Epithelial cell of proximal tubule (primary cell): Measurements from ENCODE around the gene PDE6A. TPM values are rescaled to one million over a fixed set of nuclear protein-coding genes. Genes with fewer than 3 reads are reported as not detected.
A peak's percentile ranks its signal among the peaks of the same experiment; 100 is the strongest.

ENCODE experiments used
- DNase-seq: peaks from one replicate; pipeline ENCODE4 v3.0.0-alpha.2; 2011; ENCODE audit warnings: low read depth
- H3K4me3 ChIP-seq: 2 replicates; pipeline ENCODE4 v1.5.1; 2011; ENCODE audit warnings: low read depth, mild to moderate bottlenecking, low read length
- CTCF ChIP-seq: conservative IDR thresholded peaks from 2 replicates; pipeline ENCODE4 v1.5.1; 2012; ENCODE audit warnings: low read depth, mild to moderate bottlenecking, low read length
- total RNA-seq: library from RNA; depleted of rRNA; stranded (reverse); fragments of >200 nt; gene quantifications from 2 replicates; pipeline ENCODE4 v1.2.3, GENCODE V29; 2015

The PDE6A gene
- total RNA-seq, 1 donor from 2014 or later, result not detected

GRCh38 chr5:149903404-149903803 lies 41.2 kb downstream of the PDE6A start:
- TF ChIP-seq CTCF, result no peak
- H3K4me3 ChIP-seq, result no peak overlapping the region
- no peak for DNase-seq

GRCh38 chr5:149902177-149902576 lies 42.4 kb downstream of the PDE6A start:
- H3K4me3 ChIP-seq, result no peak overlapping the region
- no peak for DNase-seq
- TF ChIP-seq CTCF, result peak; percentile 36

GRCh38 chr5:149901511-149901910 lies 43.1 kb downstream of the PDE6A start:
- TF ChIP-seq CTCF, result no peak
- no peak overlapping the region for H3K4me3 ChIP-seq
- no peak for DNase-seq

- no peak for TF ChIP-seq CTCF
- DNase-seq, result no peak
- no peak overlapping the region for H3K4me3 ChIP-seq
Measured at GRCh38 chr5:149900390-149900789, 44.2 kb downstream of the PDE6A start.

- no peak overlapping the region for H3K4me3 ChIP-seq
- TF ChIP-seq CTCF, result no peak
- no peak for DNase-seq
Measured at GRCh38 chr5:149898811-149899210, 45.8 kb downstream of the PDE6A start.

- peak overlapping the region; percentile 2 for H3K4me3 ChIP-seq
- TF ChIP-seq CTCF, result no peak
- peak; percentile 56 for DNase-seq
Measured at GRCh38 chr5:149895416-149896345, 48.9 kb downstream of the PDE6A start.

- DNase-seq, result no peak
- TF ChIP-seq CTCF, result no peak
- H3K4me3 ChIP-seq, result no peak overlapping the region
Measured at GRCh38 chr5:149894237-149894636, 50.4 kb downstream of the PDE6A start.
